GM03348 (cell line): Measurements from ENCODE around the gene EIF6.

Experiments
- DNase-seq: peaks from one replicate; pipeline ENCODE4 v3.0.0; 2012; ENCODE audit warnings: low spot score

EIF6 gene

GRCh38 chr20:35293303-35294292 is 9.0 kb upstream of the EIF6 start:
- DNase-seq, result no peak

GRCh38 chr20:35292504-35293285 is 8.1 kb upstream of the EIF6 start:
- DNase-seq, result no peak

GRCh38 chr20:35291654-35292503 is 7.3 kb upstream of the EIF6 start, which contains the start of gene FAM83C:
FAM83C (minus strand) TSS chr20:35292425; CDS start chr20:35292304, 121 bp downstream.
- no peak for DNase-seq

GRCh38 chr20:35290887-35291417 is 6.4 kb upstream of the EIF6 start:
- DNase-seq, result no peak

- no peak for DNase-seq
Observed at GRCh38 chr20:35290186-35290886, 5.8 kb upstream of the EIF6 start.

- no peak for DNase-seq
Observed at GRCh38 chr20:35288325-35289060, 3.9 kb upstream of the EIF6 start.

- no peak for DNase-seq
Observed at GRCh38 chr20:35287509-35288324, 3.1 kb upstream of the EIF6 start.

GRCh38 chr20:35286899-35287508 is 2.4 kb upstream of the EIF6 start:
- DNase-seq, result no peak

- DNase-seq, result no peak
Observed at GRCh38 chr20:35286077-35286898, 1.7 kb upstream of the EIF6 start.

- DNase-seq, result no peak
Observed at GRCh38 chr20:35285806-35286076, 1.2 kb upstream of the EIF6 start.

- DNase-seq, result no peak
Observed at GRCh38 chr20:35284992-35285805, 627 bp upstream of the EIF6 start.

- peak; percentile 28 for DNase-seq
Observed at GRCh38 chr20:35283441-35284266, 918 bp downstream of the EIF6 start.

- no peak for DNase-seq
Observed at GRCh38 chr20:35281506-35282101, 3.0 kb downstream of the EIF6 start.

GRCh38 chr20:35280523-35280922 is 4.0 kb downstream of the EIF6 start:
- DNase-seq, result no peak

- DNase-seq, result no peak
Observed at GRCh38 chr20:35279533-35280174, 4.9 kb downstream of the EIF6 start.

GRCh38 chr20:35279040-35279439 is 5.5 kb downstream of the EIF6 start:
- DNase-seq, result no peak
